K562 (cell line): ENCODE data around the gene NPR3. TPM values are rescaled to one million over a fixed set of nuclear protein-coding genes. Genes with fewer than 3 reads are reported as not detected.
A peak's percentile ranks its signal among the peaks of the same experiment; 100 is the strongest.

Source experiments
- ATAC-seq: fragments of 200-7000 bp; cut with Tn5 transposase; 3 replicates; pipeline ENCODE4 v1.9.1; 2020; ENCODE audit warnings: moderate library complexity
- BruUV-seq: library from RNA; stranded (reverse); fragments of 400-500 nt; replicated peaks from 2 replicates; lab custom pipeline; 2021; lab: Mats Ljungman, UMichigan
- CTCF ChIA-PET: fragments of 300-600 bp; formaldehyde crosslinking; extraction: SDS; loops from one replicate; lab custom pipeline; 2021; ENCODE audit warnings: low intra/inter-chr PET ratio; lab: Yijun Ruan, JAX
- POLR2A ChIA-PET: fragments of 300-600, 350-650 bp; sonication (Branson Sonifier 250); formaldehyde crosslinking; extraction: SDS; loops from one replicate; lab custom pipeline; 2021; ENCODE audit warnings: antibody characterized with exemption, inconsistent platforms; lab: Yijun Ruan, JAX
- DNase-seq, 4 experiments: peaks; one replicate each; pipeline versions ENCODE4 v3.0.0 to v3.0.0-alpha.2; 2011 to 2018; ENCODE audit warnings: low spot score in 3 of 4, mixed read lengths in 3 of 4; ENCODE audit errors: extremely low read depth in 1 of 4
- FAIRE-seq: peaks from 2 replicates; lab custom pipeline; 2011; peaks lifted over from hg19 to GRCh38; lab: Jason Lieb, UNC
- H2AFZ ChIP-seq: 2 replicates; pipeline ENCODE4 v1.6.0; 2011; ENCODE audit warnings: low read depth, low read length, control low read depth, inconsistent platforms
- H3K27ac ChIP-seq: fragments of 200-600 bp; 3 replicates; pipeline ENCODE4 v1.8.0; 2011; ENCODE audit warnings: low read depth, mild to moderate bottlenecking, control low read depth, inconsistent platforms, low read length, moderate library complexity, mixed read lengths; ENCODE audit errors: extremely low read depth
- H3K27me3 ChIP-seq, 2 experiments: fragments of 300-600 bp in 1 of 2; 2 replicates in 1 of 2; 3 replicates in 1 of 2; pipeline versions ENCODE4 v1.6.0 to v1.8.0; 2011; ENCODE audit warnings: inconsistent platforms in 2 of 2, low read length in 2 of 2, mild to moderate bottlenecking in 1 of 2, mixed read lengths in 1 of 2, moderate library complexity in 1 of 2; ENCODE audit not compliant: control insufficient read depth in 2 of 2, insufficient read depth in 2 of 2
- H3K36me3 ChIP-seq: fragments of 300-600 bp; 3 replicates; pipeline ENCODE4 v1.8.0; 2011; ENCODE audit warnings: mild to moderate bottlenecking, low read length, inconsistent platforms; ENCODE audit not compliant: control insufficient read depth, insufficient read depth
- H3K4me1 ChIP-seq, 2 experiments: fragments of 200-600 bp in 1 of 2; replicated peaks in 1 of 2; 2 replicates in 1 of 2; 3 replicates in 1 of 2; pipeline versions ENCODE4 v1.5.1 to v1.8.0; 2011; ENCODE audit warnings: inconsistent platforms in 2 of 2, low read length in 2 of 2, mild to moderate bottlenecking in 1 of 2, mixed read lengths in 1 of 2, moderate library complexity in 1 of 2; ENCODE audit not compliant: control insufficient read depth in 2 of 2, insufficient read depth in 2 of 2
- H3K4me2 ChIP-seq: 2 replicates; pipeline ENCODE4 v1.6.1; 2011; ENCODE audit warnings: low read length, control low read depth, inconsistent platforms, mixed read lengths; ENCODE audit not compliant: insufficient read depth
- H3K4me3 ChIP-seq: fragments of 200-600 bp; sonication (generic), shearing (Covaris generic); 2 replicates; pipeline ENCODE4 v1.5.1; 2016; ENCODE audit warnings: control low read depth, inconsistent platforms
- H3K79me2 ChIP-seq: fragments of 200-600 bp; 3 replicates; pipeline ENCODE4 v1.8.0; 2011; ENCODE audit warnings: low read length, inconsistent platforms; ENCODE audit not compliant: control insufficient read depth, insufficient read depth
- H3K9ac ChIP-seq, 2 experiments: 2 replicates each; pipeline versions ENCODE4 v1.6.0 to v1.6.1; 2011; ENCODE audit warnings: low read depth in 2 of 2, low read length in 2 of 2, control low read depth in 1 of 2, inconsistent platforms in 1 of 2, mild to moderate bottlenecking in 1 of 2, mixed read lengths in 1 of 2; ENCODE audit not compliant: insufficient read depth in 1 of 2
- H3K9me1 ChIP-seq: one replicate; pipeline ENCODE4 v1.6.0; 2011; ENCODE audit warnings: inconsistent platforms, mild to moderate bottlenecking, low read length, moderate library complexity; ENCODE audit not compliant: control insufficient read depth, insufficient read depth
- H3K9me3 ChIP-seq: replicated peaks from 2 replicates; pipeline ENCODE4 v1.5.1; 2011; ENCODE audit warnings: low read depth, low read length, inconsistent platforms; ENCODE audit not compliant: control insufficient read depth, insufficient read depth
- H4K20me1 ChIP-seq: replicated peaks from 2 replicates; pipeline ENCODE4 v1.6.1; 2011; ENCODE audit warnings: low read length, inconsistent platforms, mixed read lengths; ENCODE audit not compliant: control insufficient read depth, insufficient read depth
- ATF3 ChIP-seq, 2 experiments: fragments of 450-650 bp in 1 of 2; sonication (generic) in 1 of 2; formaldehyde crosslinking in 1 of 2; IDR thresholded peaks in 1 of 2; conservative IDR thresholded peaks in 1 of 2; 2 replicates each; pipeline versions ENCODE4 v1.6.1 to v1.8.1; 2016 to 2023; ENCODE audit warnings: mild to moderate bottlenecking in 2 of 2, moderate library complexity in 2 of 2, inconsistent platforms in 1 of 2, missing genetic modification reagents in 1 of 2
- ATF7 ChIP-seq: fragments of 450-650 bp; IDR thresholded peaks from 2 replicates; pipeline ENCODE4 v1.7.1; 2014; ENCODE audit warnings: mild to moderate bottlenecking, moderate library complexity
- CREM ChIP-seq: IDR thresholded peaks from 2 replicates; pipeline ENCODE4 v1.6.1; 2014; ENCODE audit warnings: antibody characterized with exemption, low read depth
- ERF ChIP-seq: fragments of 450-650 bp; formaldehyde crosslinking; IDR thresholded peaks from 2 replicates; pipeline ENCODE4 v1.4.0; 2020; ENCODE audit warnings: mild to moderate bottlenecking, mixed read lengths
- HDAC3 ChIP-seq: fragments of 450-650 bp; IDR thresholded peaks from 2 replicates; pipeline ENCODE4 v1.6.1; 2018; ENCODE audit warnings: borderline replicate concordance, mild to moderate bottlenecking, moderate library complexity; ENCODE audit not compliant: partially characterized antibody
- MTA1 ChIP-seq: fragments of 450-650 bp; IDR thresholded peaks from 2 replicates; pipeline ENCODE4 v1.6.1; 2017; ENCODE audit warnings: borderline replicate concordance
- PRDM10 ChIP-seq: fragments of 450-650 bp; IDR thresholded peaks from 2 replicates; pipeline ENCODE4 v1.6.1; 2018; ENCODE audit not compliant: partially characterized antibody
- RFX1 ChIP-seq: fragments of 450-650 bp; IDR thresholded peaks from 2 replicates; pipeline ENCODE4 v1.6.1; 2016; ENCODE audit warnings: mild to moderate bottlenecking, moderate library complexity
- SMARCC2 ChIP-seq: fragments of 450-650 bp; IDR thresholded peaks from 2 replicates; pipeline ENCODE4 v1.6.1; 2017; ENCODE audit warnings: antibody characterized with exemption, moderate library complexity, mild to moderate bottlenecking, low read depth
- SREBF1 ChIP-seq: fragments of 150-350 bp; IDR thresholded peaks from 2 replicates; pipeline ENCODE4 v1.6.1; 2014; ENCODE audit warnings: antibody characterized with exemption, low read depth, low read length, borderline replicate concordance
- ZBED1 ChIP-seq: IDR thresholded peaks from 2 replicates; pipeline ENCODE4 v1.6.1; 2014
- ZZZ3 ChIP-seq: fragments of 450-650 bp; IDR thresholded peaks from 2 replicates; pipeline ENCODE4 v1.6.1; 2016; ENCODE audit warnings: antibody characterized with exemption, mild to moderate bottlenecking, moderate library complexity
- WGBS: fragments of 100-300 bp; shearing (Covaris generic); methylation state at CpG from one replicate; pipeline ENCODE4 v1.1.6; 2016; ENCODE audit warnings: low coverage, mixed read lengths; ENCODE audit not compliant: insufficient coverage; ENCODE audit errors: missing lambda C conversion rate; 5-methylcytosine and 5-hydroxymethylcytosine counted together
- in situ Hi-C: fragments of 300-500 bp; cut with MboI; formaldehyde crosslinking; loops from 4 replicates; pipeline ENCODE4 v1.15.0; 2018; ENCODE audit warnings: inconsistent platforms, mixed read lengths
- intact Hi-C: fragments of 100-400 bp; cut with micrococcal nuclease; formaldehyde crosslinking; loops from 2 replicates; pipeline ENCODE4 v1.14.2; 2022
- polyA plus RNA-seq, 8 experiments: library from polyadenylated mRNA; depleted of rRNA in 4 of 8; stranded (reverse) in 5 of 8; unstranded in 3 of 8; fragments of >200 nt; fragmentation: Nextera tagmentation in 2 of 8; fragmentation: Illumina TruSeq in 1 of 8; extraction: Ambion mirVana in 2 of 8; extraction: Trizol in 1 of 8; gene quantifications; 2 replicates each; pipeline versions ENCODE4 v1.2.1 to v1.2.3, GENCODE V29; 2011 to 2014; ENCODE audit warnings: inconsistent platforms in 1 of 8, missing spikeins in 1 of 8
- total RNA-seq, 7 experiments: library from RNA; depleted of rRNA in 6 of 7; stranded (reverse); fragments of >200 nt in 6 of 7; fragmentation: Illumina TruSeq in 2 of 7; extraction: Trizol in 2 of 7; gene quantifications; 2 replicates each; pipeline versions ENCODE4 v1.2.1 to v1.2.3, GENCODE V29; 2011 to 2021; ENCODE audit warnings: low replicate concordance in 1 of 7

The NPR3 gene
- total and polyA plus RNA-seq, 9 of the 15 experiments (the other 6 are each of a cell fraction or from before 2014, with no cell fraction given), result 0.01 to 0.11 (median 0.04) TPM; not detected in 2

GRCh38 chr5:32767948-32768467, 56.9 kb downstream of the NPR3 start:
- no TSS peak for BruUV-seq
- no peak for FAIRE-seq

GRCh38 chr5:32769711-32770110, 58.6 kb downstream of the NPR3 start:
- Histone ChIP-seq H2AFZ (no peak overlapping the region), H3K9me1 (no peaks in the 10 kb centered on the region), H3K9me3 (no peaks in the 10 kb centered on the region), H3K27ac (no peak overlapping the region), H3K79me2 (no peaks in the 10 kb centered on the region), H4K20me1 (no peaks in the 10 kb centered on the region), H3K4me1 (no peaks in the 10 kb centered on the region), H3K36me3 (no peaks in the 10 kb centered on the region), H3K9ac (no peak overlapping the region), H3K4me2 (no peak overlapping the region), H3K4me3 (no peak overlapping the region), H3K27me3 (peaks cover 0 to 4% of the 10 kb centered on the region in 2 experiments; a peak in 1 of 5 replicates)
- ATAC-seq (no peak), DNase-seq (no peak), FAIRE-seq (no peak)
- 1% methylated on average over 8 of the region's 8 CpGs for WGBS
- in situ Hi-C loops (no loop called here), intact Hi-C loops (no loop called here)
- ChIA-PET POLR2A (no interaction called here), CTCF (no interaction called here)
- BruUV-seq, result no TSS peak
- no peak for TF ChIP-seq SMARCC2
- TF ChIP-seq PRDM10, result no peak
- no peak for TF ChIP-seq ZZZ3
- TF ChIP-seq MTA1, result no peak
- TF ChIP-seq ERF (CRISPR knock-in tag), result no peak
- no peak for TF ChIP-seq SREBF1
- no peak for TF ChIP-seq HDAC3
- no peak for TF ChIP-seq RFX1
- no peak for TF ChIP-seq ATF7

More at GRCh38 chr5:32767948-32768467, 56.9 kb downstream of the NPR3 start:
- intact Hi-C loops, result no loop called here
- Histone ChIP-seq H3K9me1 (no peaks in the 10 kb centered on the region), H3K27me3 (peaks cover 0 to 4% of the 10 kb centered on the region in 2 experiments; a peak in 1 of 5 replicates), H3K4me3 (no peak overlapping the region), H3K9me3 (no peaks in the 10 kb centered on the region), H3K79me2 (no peaks in the 10 kb centered on the region), H3K4me1 (no peaks in the 10 kb centered on the region), H2AFZ (no peak overlapping the region), H3K9ac (no peak overlapping the region), H3K4me2 (no peak overlapping the region), H3K36me3 (no peaks in the 10 kb centered on the region), H3K27ac (no peak overlapping the region), H4K20me1 (no peaks in the 10 kb centered on the region)
- CTCF ChIA-PET, result no interaction called here
- in situ Hi-C loops, result no loop called here
- no peak for ATAC-seq
- DNase-seq, result peak in 1 of 4 experiments; percentile 3
- POLR2A ChIA-PET, result no interaction called here
- 0% methylated on average over 8 of the region's 8 CpGs for WGBS
- 0 out of 2 replicates have a peak, but pooled peaks have one; percentile 7 for TF ChIP-seq CREM
- no peak for TF ChIP-seq ZBED1
- TF ChIP-seq ATF3 (IDR thresholded peaks at IDR 0.05), result peak; percentile 46; the same call in 1 of the 2 replicates
- TF ChIP-seq ATF3 (CRISPR knock-in tag; conservative IDR thresholded peaks at IDR 0.05), result no peak
